B cell (primary cell): ENCODE data around the gene EID2.

Experiments
- CTCF ChIP-seq: fragments of 200-600 bp; IDR thresholded peaks from one replicate; pipeline ENCODE4 v1.8.0; 2022; ENCODE audit warnings: antibody characterized with exemption, mild to moderate bottlenecking
- EZH2 ChIP-seq: IDR thresholded peaks from 2 replicates; pipeline ENCODE4 v1.6.1; 2012; ENCODE audit warnings: borderline replicate concordance, low read depth, mild to moderate bottlenecking, moderate library complexity, low read length; ENCODE audit not compliant: insufficient read depth, poor library complexity, severe bottlenecking

DNA sequence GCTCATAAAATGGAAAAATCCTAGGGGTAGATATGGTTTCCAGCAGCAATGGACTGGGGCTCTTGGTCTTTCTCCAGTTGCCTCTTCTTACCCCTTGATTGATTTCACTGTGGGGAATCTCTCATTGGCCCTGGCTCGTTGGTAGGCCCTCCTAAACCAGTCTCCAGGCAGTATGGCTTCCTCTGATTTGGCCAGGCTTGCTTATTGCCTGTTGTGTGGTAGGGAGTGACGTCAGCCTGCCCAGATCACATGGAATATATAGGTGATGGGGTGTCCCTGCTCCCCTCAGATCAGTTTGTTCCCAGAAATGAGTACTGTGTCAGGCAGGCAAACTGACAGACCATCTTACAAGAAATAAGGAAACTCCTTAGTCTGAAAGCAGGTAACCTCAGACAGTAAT lies 30.7 kb downstream of the EID2 start:
- no peak for TF ChIP-seq CTCF
- TF ChIP-seq EZH2, result no peak
